HG03378 (cell line): Measurements from ENCODE around the gene MYH3.
A peak's percentile ranks its signal among the peaks of the same experiment; 100 is the strongest.

Experiments
- ATAC-seq: cut with Tn5 transposase; IDR thresholded peaks from one replicate; pipeline ENCODE4 v1.9.1; 2021; ENCODE audit warnings: mild to moderate bottlenecking, moderate library complexity; ENCODE audit not compliant: unreplicated experiment

The MYH3 gene

DNA sequence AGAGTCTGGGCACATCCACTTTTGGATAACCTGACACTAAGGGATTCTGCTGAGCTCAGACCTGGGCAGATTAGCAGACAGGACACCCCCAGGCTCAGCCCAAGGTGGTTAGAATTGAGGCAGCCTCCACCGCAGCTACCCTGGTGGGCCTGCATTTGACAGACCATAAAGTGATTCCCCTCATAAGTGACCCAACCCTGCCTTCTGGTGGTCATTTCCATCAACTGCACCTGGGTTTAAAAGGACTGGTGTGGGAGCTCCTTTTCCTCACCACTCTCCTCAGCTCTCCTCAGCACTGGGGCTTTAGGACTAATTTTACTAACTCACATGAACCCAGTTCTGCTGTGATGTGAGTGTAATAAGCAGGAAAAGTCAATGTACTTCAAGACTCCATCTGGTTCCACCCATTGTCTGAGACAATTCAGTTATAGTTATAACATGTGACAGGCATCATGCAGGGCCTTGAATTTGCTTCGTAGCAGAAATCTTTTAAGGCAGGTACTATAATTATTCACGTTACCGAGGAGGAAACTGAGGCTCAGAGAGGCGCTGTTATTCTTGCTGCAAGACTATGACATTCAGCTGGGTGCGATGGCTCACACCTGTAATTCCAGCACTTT lies 42.5 kb downstream of the MYH3 start:
- ATAC-seq: no peak

DNA sequence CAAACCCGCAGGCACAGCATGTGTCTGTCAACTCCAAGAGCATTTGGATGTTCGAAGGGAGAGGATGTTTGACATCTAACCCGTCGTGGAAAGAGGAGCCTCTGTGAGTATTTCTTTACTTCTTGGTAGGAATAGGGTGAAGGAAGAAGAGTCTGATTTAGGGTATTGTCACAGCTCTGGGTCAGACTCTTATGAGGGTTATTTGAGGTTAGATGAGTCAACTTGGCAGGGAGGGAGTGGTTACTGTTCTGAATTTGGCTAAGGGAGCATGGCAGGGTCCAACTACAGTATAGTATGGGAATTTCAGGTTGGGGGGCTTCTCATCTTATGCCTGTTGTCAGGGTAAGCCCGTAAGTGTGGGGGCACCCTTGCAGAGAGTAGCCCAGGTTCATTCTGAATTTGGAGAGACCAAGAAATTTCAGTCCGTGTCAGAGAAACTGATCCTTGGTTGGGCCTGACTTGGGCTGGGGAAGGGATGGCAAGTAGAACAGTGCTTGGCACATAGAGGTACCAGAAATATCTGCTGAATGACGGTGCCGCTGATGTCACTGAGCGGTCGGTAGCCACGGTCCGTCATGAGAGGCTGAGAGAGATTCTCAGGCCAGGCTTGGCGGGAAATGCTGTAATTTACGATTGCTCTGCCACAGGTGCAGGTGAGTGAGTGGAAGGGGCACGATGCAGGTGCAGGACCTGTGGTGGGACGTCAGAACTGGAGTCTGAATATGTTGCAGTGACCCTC lies 43.2 kb downstream of the MYH3 start:
- no peak for ATAC-seq

DNA sequence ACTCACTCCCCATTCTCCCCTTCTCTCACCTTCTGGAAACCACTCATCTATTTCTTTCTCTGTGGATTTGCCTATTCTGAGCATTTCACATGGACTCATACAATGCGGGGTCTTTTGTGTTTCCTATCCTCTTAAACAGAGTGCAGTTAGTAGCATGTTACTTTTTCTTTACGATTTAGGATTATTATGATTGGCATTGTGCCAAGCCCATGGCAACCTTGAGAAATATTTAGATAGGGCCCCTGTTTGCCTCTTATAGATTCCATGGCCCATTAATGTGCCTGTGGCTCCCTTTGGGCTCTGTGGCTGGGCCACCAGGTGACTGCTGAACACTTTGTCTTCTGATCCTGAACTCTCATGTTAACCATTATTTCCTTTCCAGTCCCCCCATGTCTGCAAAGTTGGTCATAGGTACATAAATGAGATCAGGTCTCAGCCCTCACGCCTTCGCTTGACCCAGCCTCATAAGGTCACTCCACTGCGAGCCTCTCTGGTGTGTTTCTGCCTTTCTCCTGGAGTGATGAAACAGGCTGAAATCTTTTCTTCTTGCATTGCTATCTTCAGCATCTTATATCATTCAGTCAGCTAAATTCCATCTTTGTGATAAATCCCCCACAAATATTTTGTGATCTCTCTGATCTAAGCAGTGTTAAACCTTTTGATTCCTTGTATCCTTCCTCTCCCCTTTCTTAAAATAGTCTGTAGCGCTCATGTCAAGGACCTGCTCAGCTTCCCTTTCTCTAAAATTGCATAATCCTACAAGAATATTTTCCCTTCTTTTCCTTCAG lies 44.0 kb downstream of the MYH3 start:
- no peak for ATAC-seq

DNA sequence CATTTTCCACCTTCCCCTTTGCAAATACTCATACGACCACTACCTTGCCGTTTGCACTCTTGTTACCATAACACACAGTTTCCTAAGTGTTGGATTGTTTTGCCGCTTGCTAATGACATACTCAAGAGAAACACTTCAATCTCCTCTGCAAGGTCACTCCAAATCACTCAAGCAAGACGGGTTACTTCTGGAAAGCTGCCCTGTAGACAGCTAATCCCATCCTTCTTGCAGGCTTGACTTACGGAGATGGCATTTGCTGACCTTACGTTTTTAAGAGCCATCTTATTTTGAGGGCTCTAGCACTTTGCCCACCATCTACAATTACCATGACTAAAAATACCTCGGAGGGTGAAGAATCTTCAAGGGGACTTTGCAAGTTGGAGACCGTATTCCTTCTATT lies 46.2 kb downstream of the MYH3 start:
- no peak for ATAC-seq

DNA sequence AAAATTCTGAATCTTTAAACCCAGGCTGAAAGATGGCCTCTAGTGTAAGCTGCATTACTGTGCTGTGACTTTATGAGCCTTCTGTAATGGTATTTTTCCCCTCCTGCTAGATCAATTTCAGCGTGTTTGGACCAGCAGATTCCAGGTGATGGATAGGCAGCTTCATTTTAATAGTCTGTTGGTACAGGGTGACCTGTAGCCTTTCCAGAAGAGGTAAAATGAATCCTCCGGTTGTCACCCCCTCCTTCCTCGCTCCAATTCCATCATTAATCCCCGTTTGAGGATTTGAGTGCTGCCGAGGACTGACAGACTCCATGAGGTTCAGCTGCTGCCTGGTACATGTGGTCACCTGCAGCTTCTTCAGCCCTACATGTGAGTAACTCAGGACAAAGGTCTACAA lies 48.9 kb downstream of the MYH3 start:
- no peak for ATAC-seq

DNA sequence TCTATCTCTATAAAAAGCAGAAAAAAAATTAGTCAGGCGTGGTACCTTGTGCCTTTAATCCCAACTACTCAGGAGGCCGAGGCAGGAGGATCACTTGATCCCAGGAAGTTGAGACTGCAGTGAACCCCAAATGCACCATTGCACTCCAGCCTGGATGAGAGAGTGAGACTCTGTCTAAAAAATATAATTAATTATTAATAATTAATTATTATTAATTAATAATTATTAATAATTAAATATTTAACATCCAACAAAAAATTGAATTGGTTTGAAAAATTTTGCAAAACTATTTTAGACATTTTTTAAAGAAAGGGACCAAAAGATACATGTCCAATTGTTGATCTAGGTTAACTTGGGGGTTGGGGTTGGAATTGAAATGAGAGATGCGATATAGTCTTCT lies 51.0 kb downstream of the MYH3 start:
- ATAC-seq: no peak

DNA sequence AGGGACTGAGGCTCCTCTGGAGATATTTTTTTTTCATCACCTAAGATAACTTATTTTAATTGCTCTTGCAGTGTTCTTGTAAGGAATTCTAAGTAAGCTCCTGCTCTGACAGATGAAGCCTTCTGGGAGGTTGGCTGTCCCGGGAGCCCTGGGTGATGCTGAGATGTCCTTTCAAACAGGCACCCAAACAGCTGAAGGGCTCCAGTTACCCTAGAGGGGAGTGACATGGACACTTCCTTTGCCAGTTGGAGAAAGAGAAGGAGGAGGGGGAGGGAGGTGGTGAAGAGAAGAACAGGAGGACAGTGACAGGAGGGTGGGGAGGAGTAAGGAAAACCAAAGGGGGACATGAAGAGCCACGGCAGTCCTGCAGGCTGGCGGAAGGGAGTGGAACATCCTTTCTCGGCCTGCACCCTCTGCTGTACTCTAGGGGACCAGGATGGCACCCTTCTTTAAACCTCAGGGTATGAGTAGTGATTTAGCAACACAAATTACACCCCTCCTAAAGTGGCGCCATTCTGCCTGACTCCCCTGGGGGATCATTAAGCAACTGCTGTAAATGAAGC lies 51.8 kb downstream of the MYH3 start:
- ATAC-seq: no peak

DNA sequence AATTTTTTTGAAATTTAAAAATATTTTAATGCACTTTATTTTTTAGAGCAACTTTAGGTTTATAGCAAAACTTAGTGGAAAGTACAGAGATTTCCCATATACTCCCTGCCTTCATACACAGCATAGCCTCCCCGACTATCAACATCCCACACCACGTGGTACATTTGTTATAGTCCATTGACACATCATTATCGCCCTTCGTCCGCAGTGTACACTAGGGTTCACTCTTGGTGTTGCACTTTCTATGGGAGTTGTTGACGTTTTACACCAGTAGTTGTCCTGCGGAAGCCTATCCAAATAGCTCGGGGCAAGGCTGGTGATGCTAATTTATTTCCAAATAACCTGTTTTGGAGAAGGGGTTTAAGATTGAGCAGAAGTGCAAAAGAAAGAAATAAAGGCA lies 52.6 kb downstream of the MYH3 start:
- no peak for ATAC-seq

DNA sequence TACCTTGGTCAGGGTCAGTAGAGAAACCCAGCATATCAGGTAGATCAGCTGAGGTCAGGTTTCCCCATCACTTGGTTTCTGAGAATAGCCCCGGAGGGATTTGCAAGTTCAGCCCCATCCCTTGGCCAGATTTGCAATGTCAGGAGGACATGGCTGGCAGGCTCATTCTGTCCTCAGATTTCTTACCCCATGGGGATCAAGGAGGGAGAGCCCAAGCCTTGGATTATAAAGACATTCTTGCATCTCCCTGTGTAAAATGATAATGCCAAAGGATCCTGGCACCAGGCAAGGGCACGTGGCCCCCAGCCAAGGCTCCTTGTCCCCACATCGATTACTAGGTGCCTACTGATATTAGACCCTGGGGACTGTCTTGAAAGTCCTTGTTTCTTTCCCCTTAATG lies 53.2 kb downstream of the MYH3 start:
- ATAC-seq: no peak

DNA sequence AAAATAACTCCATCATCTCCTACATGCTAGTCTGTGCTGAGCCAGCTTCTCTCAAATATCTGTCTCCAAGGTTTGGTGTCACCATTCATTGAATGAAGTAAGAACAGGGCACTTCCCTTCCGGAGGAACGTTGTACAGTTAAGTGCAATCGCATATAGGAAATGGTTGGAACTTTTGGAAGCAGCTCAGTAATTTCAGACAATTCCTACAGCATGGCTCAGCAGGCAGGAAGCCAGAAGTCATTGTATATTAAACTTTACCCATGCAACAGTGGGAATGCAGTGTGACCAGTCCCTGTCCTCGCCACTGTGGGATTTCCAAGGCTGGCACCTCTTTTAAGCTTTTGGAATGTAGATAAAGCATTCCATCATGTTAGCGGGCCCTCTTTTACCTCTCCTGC lies 56.5 kb downstream of the MYH3 start:
- ATAC-seq: no peak

DNA sequence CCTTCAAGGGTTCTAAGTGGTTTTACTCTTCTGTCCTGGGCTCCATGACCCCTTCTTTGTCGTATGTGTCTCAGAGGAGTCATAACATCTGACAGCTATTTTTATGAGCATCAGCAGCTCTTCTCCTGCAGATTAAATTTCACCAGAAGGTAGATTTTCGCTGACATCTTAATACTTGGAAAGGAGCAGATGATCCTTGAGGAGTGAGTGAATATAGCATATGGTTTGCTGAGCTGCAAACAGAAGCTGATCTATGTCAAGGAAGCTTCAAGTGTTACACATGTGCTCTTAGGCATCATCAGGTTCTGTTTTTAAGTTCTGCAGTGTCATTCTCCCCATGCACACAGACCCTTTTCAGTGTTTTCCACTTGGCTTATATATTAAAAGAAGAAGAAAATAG lies 58.5 kb downstream of the MYH3 start:
- no peak for ATAC-seq

DNA sequence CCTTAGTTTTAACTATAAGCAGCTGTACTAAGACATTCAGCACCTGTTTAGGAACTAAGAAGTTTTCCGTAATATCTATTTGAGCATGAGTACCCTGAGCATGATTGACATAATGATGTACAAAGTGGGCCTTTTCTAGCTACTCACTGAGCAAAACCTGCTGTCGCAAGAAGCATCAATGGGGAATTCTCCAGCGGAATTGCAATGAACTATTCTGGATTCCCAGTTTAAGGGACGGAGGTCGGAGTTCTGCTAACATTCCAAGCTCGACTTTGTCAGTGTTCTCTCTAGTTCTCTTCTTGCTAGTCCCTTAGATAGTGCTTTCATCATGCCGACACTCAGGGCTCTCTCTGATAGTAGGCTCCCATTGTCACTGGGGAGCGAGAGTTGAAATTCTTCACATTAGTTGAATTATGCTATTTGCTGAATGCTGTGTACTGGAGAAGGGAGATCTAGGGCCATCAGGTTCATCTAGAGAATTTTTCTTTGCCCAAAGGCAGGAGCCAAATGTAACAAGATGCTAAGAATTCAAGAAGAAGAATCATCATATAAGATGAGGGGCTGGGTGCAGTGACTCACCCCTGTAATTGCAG lies 67.5 kb downstream of the MYH3 start:
- no peak for ATAC-seq

DNA sequence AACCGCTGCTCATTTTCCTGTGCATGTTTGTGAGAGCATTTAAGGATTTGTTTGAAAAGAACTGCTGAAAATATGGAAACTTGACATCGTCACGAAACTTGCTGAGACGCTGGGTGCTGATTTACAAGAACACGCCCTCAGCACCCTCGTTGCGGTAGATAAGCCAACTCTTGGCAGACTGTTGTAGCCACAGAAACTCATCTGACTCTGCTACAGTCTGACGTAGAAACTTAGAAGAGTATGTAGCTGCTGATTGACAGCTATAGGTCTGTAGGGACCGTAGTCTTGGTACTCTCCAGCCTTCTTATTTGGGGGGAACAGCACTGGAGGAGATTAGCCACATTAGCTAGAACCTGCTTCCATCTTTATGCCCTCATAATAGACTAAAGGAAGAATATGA lies 71.6 kb downstream of the MYH3 start:
- ATAC-seq: no peak

DNA sequence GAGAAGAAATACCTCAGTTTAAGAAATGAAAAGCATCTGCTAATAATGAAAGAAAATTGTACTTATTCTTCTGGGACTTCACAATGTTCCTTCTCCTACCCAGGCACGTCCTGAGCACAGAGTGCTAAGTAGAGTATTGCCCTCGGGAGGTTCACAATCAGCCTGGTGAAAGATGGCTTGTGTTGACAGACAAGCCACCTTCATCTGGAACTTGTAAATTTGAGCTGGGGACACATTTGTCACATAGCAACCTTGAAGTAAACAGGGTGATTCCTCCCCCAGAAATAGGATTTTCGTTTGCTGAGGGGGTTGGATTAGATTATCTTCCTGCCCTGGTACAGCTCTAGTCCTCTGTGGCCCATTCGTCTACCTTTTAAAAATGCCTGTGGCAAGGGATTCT lies 73.3 kb downstream of the MYH3 start:
- ATAC-seq: no peak

DNA sequence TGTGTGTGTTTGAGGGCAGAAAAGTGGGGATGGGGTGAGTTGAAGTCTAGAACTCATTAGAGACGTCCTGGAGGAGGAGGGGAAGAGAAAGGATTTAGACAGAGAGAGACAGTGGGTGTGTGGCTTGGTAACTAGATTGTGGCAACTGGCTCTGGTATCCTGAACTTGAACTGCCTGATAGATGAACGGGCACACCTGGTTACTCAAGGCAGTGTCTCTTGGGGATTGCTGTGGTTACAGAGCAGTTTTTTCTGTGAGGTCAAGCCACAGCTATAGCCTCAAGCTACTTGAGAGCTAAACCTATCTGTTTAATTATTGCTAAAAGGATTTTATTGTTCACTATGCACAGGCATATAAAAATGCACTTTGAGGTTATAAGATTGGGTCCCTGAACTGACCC lies 77.8 kb downstream of the MYH3 start:
- peak; percentile 86 for ATAC-seq
